K562 (cell line): ENCODE results near the gene SPATA13. TPM values are rescaled to one million over a fixed set of nuclear protein-coding genes. Genes with fewer than 3 reads are reported as not detected.

ENCODE experiments used
- ATAC-seq: fragments of 200-7000 bp; cut with Tn5 transposase; 3 replicates; pipeline ENCODE4 v1.9.1; 2020; ENCODE audit warnings: moderate library complexity
- BruUV-seq: library from RNA; stranded (reverse); fragments of 400-500 nt; replicated peaks from 2 replicates; lab custom pipeline; 2021; lab: Mats Ljungman, UMichigan
- CTCF ChIA-PET: fragments of 300-600 bp; formaldehyde crosslinking; extraction: SDS; loops from one replicate; lab custom pipeline; 2021; ENCODE audit warnings: low intra/inter-chr PET ratio; lab: Yijun Ruan, JAX
- POLR2A ChIA-PET: fragments of 300-600, 350-650 bp; sonication (Branson Sonifier 250); formaldehyde crosslinking; extraction: SDS; loops from one replicate; lab custom pipeline; 2021; ENCODE audit warnings: antibody characterized with exemption, inconsistent platforms; lab: Yijun Ruan, JAX
- DNase-seq, 4 experiments: peaks; one replicate each; pipeline versions ENCODE4 v3.0.0 to v3.0.0-alpha.2; 2011 to 2018; ENCODE audit warnings: low spot score in 3 of 4, mixed read lengths in 3 of 4; ENCODE audit errors: extremely low read depth in 1 of 4
- FAIRE-seq: peaks from 2 replicates; lab custom pipeline; 2011; peaks lifted over from hg19 to GRCh38; lab: Jason Lieb, UNC
- H2AFZ ChIP-seq: 2 replicates; pipeline ENCODE4 v1.6.0; 2011; ENCODE audit warnings: low read depth, low read length, control low read depth, inconsistent platforms
- H3K27ac ChIP-seq: fragments of 200-600 bp; 3 replicates; pipeline ENCODE4 v1.8.0; 2011; ENCODE audit warnings: low read depth, mild to moderate bottlenecking, control low read depth, inconsistent platforms, low read length, moderate library complexity, mixed read lengths; ENCODE audit errors: extremely low read depth
- H3K27me3 ChIP-seq, 2 experiments: fragments of 300-600 bp in 1 of 2; 2 replicates in 1 of 2; 3 replicates in 1 of 2; pipeline versions ENCODE4 v1.6.0 to v1.8.0; 2011; ENCODE audit warnings: inconsistent platforms in 2 of 2, low read length in 2 of 2, mild to moderate bottlenecking in 1 of 2, mixed read lengths in 1 of 2, moderate library complexity in 1 of 2; ENCODE audit not compliant: control insufficient read depth in 2 of 2, insufficient read depth in 2 of 2
- H3K36me3 ChIP-seq: fragments of 300-600 bp; 3 replicates; pipeline ENCODE4 v1.8.0; 2011; ENCODE audit warnings: mild to moderate bottlenecking, low read length, inconsistent platforms; ENCODE audit not compliant: control insufficient read depth, insufficient read depth
- H3K4me1 ChIP-seq, 2 experiments: fragments of 200-600 bp in 1 of 2; replicated peaks in 1 of 2; 2 replicates in 1 of 2; 3 replicates in 1 of 2; pipeline versions ENCODE4 v1.5.1 to v1.8.0; 2011; ENCODE audit warnings: inconsistent platforms in 2 of 2, low read length in 2 of 2, mild to moderate bottlenecking in 1 of 2, mixed read lengths in 1 of 2, moderate library complexity in 1 of 2; ENCODE audit not compliant: control insufficient read depth in 2 of 2, insufficient read depth in 2 of 2
- H3K4me2 ChIP-seq: 2 replicates; pipeline ENCODE4 v1.6.1; 2011; ENCODE audit warnings: low read length, control low read depth, inconsistent platforms, mixed read lengths; ENCODE audit not compliant: insufficient read depth
- H3K4me3 ChIP-seq: fragments of 200-600 bp; sonication (generic), shearing (Covaris generic); 2 replicates; pipeline ENCODE4 v1.5.1; 2016; ENCODE audit warnings: control low read depth, inconsistent platforms
- H3K79me2 ChIP-seq: fragments of 200-600 bp; 3 replicates; pipeline ENCODE4 v1.8.0; 2011; ENCODE audit warnings: low read length, inconsistent platforms; ENCODE audit not compliant: control insufficient read depth, insufficient read depth
- H3K9ac ChIP-seq, 2 experiments: 2 replicates each; pipeline versions ENCODE4 v1.6.0 to v1.6.1; 2011; ENCODE audit warnings: low read depth in 2 of 2, low read length in 2 of 2, control low read depth in 1 of 2, inconsistent platforms in 1 of 2, mild to moderate bottlenecking in 1 of 2, mixed read lengths in 1 of 2; ENCODE audit not compliant: insufficient read depth in 1 of 2
- H3K9me1 ChIP-seq: one replicate; pipeline ENCODE4 v1.6.0; 2011; ENCODE audit warnings: inconsistent platforms, mild to moderate bottlenecking, low read length, moderate library complexity; ENCODE audit not compliant: control insufficient read depth, insufficient read depth
- H3K9me3 ChIP-seq: replicated peaks from 2 replicates; pipeline ENCODE4 v1.5.1; 2011; ENCODE audit warnings: low read depth, low read length, inconsistent platforms; ENCODE audit not compliant: control insufficient read depth, insufficient read depth
- H4K20me1 ChIP-seq: replicated peaks from 2 replicates; pipeline ENCODE4 v1.6.1; 2011; ENCODE audit warnings: low read length, inconsistent platforms, mixed read lengths; ENCODE audit not compliant: control insufficient read depth, insufficient read depth
- ARID1B ChIP-seq: fragments of 450-650 bp; IDR thresholded peaks from 2 replicates; pipeline ENCODE4 v1.6.1; 2016; ENCODE audit warnings: antibody characterized with exemption, mild to moderate bottlenecking, inconsistent platforms
- BHLHE40 ChIP-seq: IDR thresholded peaks from 2 replicates; pipeline ENCODE4 v1.6.1; 2011; ENCODE audit warnings: low read length, improper control_type of control experiment
- CTCFL ChIP-seq: IDR thresholded peaks from 2 replicates; pipeline ENCODE4 v1.6.1; 2011; ENCODE audit warnings: borderline replicate concordance, low read depth, mild to moderate bottlenecking, moderate library complexity, low read length; ENCODE audit not compliant: insufficient read depth, poor library complexity, severe bottlenecking
- DLX4 ChIP-seq: fragments of 250-450 bp; sonication (Bioruptor Pico); IDR thresholded peaks from 2 replicates; pipeline ENCODE4 v1.6.1; 2021; ENCODE audit warnings: mild to moderate bottlenecking
- HES1 ChIP-seq: fragments of 450-650 bp; IDR thresholded peaks from 2 replicates; pipeline ENCODE4 v1.6.1; 2016; ENCODE audit warnings: low read depth, mild to moderate bottlenecking, moderate library complexity
- MAFG ChIP-seq: fragments of 450-650 bp; conservative IDR thresholded peaks from 2 replicates; pipeline ENCODE4 v1.6.1; 2016; ENCODE audit warnings: missing genetic modification characterization, missing compliant biosample characterization
- MNT ChIP-seq, 2 experiments: fragments of 450-650 bp; conservative IDR thresholded peaks; 2 replicates each; pipeline ENCODE4 v1.6.1; 2017; ENCODE audit warnings: mild to moderate bottlenecking in 2 of 2, moderate library complexity in 2 of 2
- POLR2AphosphoS2 ChIP-seq: IDR thresholded peaks from 2 replicates; pipeline ENCODE4 v1.6.1; 2012; ENCODE audit warnings: low read length, improper control_type of control experiment
- RNF219 ChIP-seq: fragments of 250-450 bp; sonication (Bioruptor Pico); IDR thresholded peaks from 2 replicates; pipeline ENCODE4 v1.5.0; 2022; ENCODE audit warnings: mild to moderate bottlenecking
- SLC30A9 ChIP-seq: fragments of 250-450 bp; sonication (Bioruptor Pico); IDR thresholded peaks from 2 replicates; pipeline ENCODE4 v1.8.0; 2022; ENCODE audit warnings: mild to moderate bottlenecking, moderate library complexity
- TRIM28 ChIP-seq: fragments of 450-650 bp; IDR thresholded peaks from 2 replicates; pipeline ENCODE4 v1.6.1; 2017
- ZNF140 ChIP-seq: fragments of 250-450 bp; sonication (Bioruptor Pico); IDR thresholded peaks from 2 replicates; pipeline ENCODE4 v1.8.0; 2021; ENCODE audit warnings: moderate library complexity, mild to moderate bottlenecking, inconsistent platforms
- ZNF347 ChIP-seq: fragments of 450-650 bp; formaldehyde crosslinking; IDR thresholded peaks from 2 replicates; pipeline ENCODE4 v1.4.0; 2020; ENCODE audit warnings: low read depth, mild to moderate bottlenecking, moderate library complexity
- WGBS: fragments of 100-300 bp; shearing (Covaris generic); methylation state at CpG from one replicate; pipeline ENCODE4 v1.1.6; 2016; ENCODE audit warnings: low coverage, mixed read lengths; ENCODE audit not compliant: insufficient coverage; ENCODE audit errors: missing lambda C conversion rate; 5-methylcytosine and 5-hydroxymethylcytosine counted together
- in situ Hi-C: fragments of 300-500 bp; cut with MboI; formaldehyde crosslinking; loops from 4 replicates; pipeline ENCODE4 v1.15.0; 2018; ENCODE audit warnings: inconsistent platforms, mixed read lengths
- intact Hi-C: fragments of 100-400 bp; cut with micrococcal nuclease; formaldehyde crosslinking; loops from 2 replicates; pipeline ENCODE4 v1.14.2; 2022
- polyA plus RNA-seq, 8 experiments: library from polyadenylated mRNA; depleted of rRNA in 4 of 8; stranded (reverse) in 5 of 8; unstranded in 3 of 8; fragments of >200 nt; fragmentation: Nextera tagmentation in 2 of 8; fragmentation: Illumina TruSeq in 1 of 8; extraction: Ambion mirVana in 2 of 8; extraction: Trizol in 1 of 8; gene quantifications; 2 replicates each; pipeline versions ENCODE4 v1.2.1 to v1.2.3, GENCODE V29; 2011 to 2014; ENCODE audit warnings: inconsistent platforms in 1 of 8, missing spikeins in 1 of 8
- total RNA-seq, 7 experiments: library from RNA; depleted of rRNA in 6 of 7; stranded (reverse); fragments of >200 nt in 6 of 7; fragmentation: Illumina TruSeq in 2 of 7; extraction: Trizol in 2 of 7; gene quantifications; 2 replicates each; pipeline versions ENCODE4 v1.2.1 to v1.2.3, GENCODE V29; 2011 to 2021; ENCODE audit warnings: low replicate concordance in 1 of 7

Gene SPATA13
- total and polyA plus RNA-seq, 9 of the 15 experiments (the other 6 are each of a cell fraction or from before 2014, with no cell fraction given), result 0.08 to 0.99 (median 0.21) TPM; not detected in 2

- in situ Hi-C loops (no loop called here), intact Hi-C loops (no loop called here)
- Histone ChIP-seq H3K9me1 (no peaks in the 10 kb centered on the region), H3K9ac (no peak overlapping the region), H2AFZ (no peak overlapping the region), H3K9me3 (no peaks in the 10 kb centered on the region), H3K27me3 (no peaks in the 10 kb centered on the region), H3K4me2 (no peak overlapping the region), H3K4me1 (no peaks in the 10 kb centered on the region), H3K4me3 (no peak overlapping the region), H3K79me2 (no peaks in the 10 kb centered on the region), H3K36me3 (no peaks in the 10 kb centered on the region), H4K20me1 (no peaks in the 10 kb centered on the region), H3K27ac (no peak overlapping the region)
- no TSS peak for BruUV-seq
- ChIA-PET POLR2A (no interaction called here), CTCF (no interaction called here)
- ATAC-seq (no peak), FAIRE-seq (no peak), DNase-seq (no peak)
- 1% methylated on average over 9 of the region's 9 CpGs for WGBS
- TF ChIP-seq TRIM28 (no peak), POLR2AphosphoS2 (no peak), MAFG (tag) (no peak), RNF219 (CRISPR knock-in tag) (no peak), SLC30A9 (CRISPR knock-in tag) (no peak), ARID1B (no peak), DLX4 (CRISPR knock-in tag) (no peak), HES1 (no peak), CTCFL (no peak), ZNF140 (no peak), BHLHE40 (no peak), ZNF347 (no peak), MNT (conservative IDR thresholded peaks at IDR 0.05) (no peak)
These were observed 38.5 kb downstream of the SPATA13 start for GRCh38 chr13:24199016-24199415.
